IMR-90 (cell line): ENCODE results near the gene C2orf92. TPM values are rescaled to one million over a fixed set of nuclear protein-coding genes. Genes with fewer than 3 reads are reported as not detected.

ENCODE experiments used
- ATAC-seq: fragments of 200-7000 bp; cut with Tn5 transposase; 2 replicates; pipeline ENCODE4 v1.9.1; 2020; ENCODE audit warnings: low read depth, mild to moderate bottlenecking, moderate library complexity
- BruUV-seq: library from RNA; stranded (reverse); fragments of 400-500 nt; replicated peaks from 2 replicates; lab custom pipeline; 2021; lab: Mats Ljungman, UMichigan
- CTCF ChIA-PET: fragments of 300-600 bp; formaldehyde crosslinking; extraction: SDS; loops from one replicate; lab custom pipeline; 2021; ENCODE audit warnings: antibody characterized with exemption; lab: Yijun Ruan, JAX
- POLR2A ChIA-PET: fragments of 300-600 bp; sonication (Branson Sonifier 250); formaldehyde crosslinking; loops from one replicate; lab custom pipeline; 2022; ENCODE audit warnings: antibody characterized with exemption; ENCODE audit not compliant: unreplicated experiment; lab: Charles Lee
- DNase-seq: peaks from one replicate; pipeline ENCODE4 v3.0.0; 2013
- H2AFZ ChIP-seq: replicated peaks from 2 replicates; pipeline ENCODE3; 2013; ENCODE audit warnings: low read length, mild to moderate bottlenecking; ENCODE audit not compliant: poor library complexity
- H2AK5ac ChIP-seq: 2 replicates; pipeline ENCODE4 v1.6.1; 2013; ENCODE audit warnings: low read depth, low read length, inconsistent platforms
- H2AK9ac ChIP-seq: replicated peaks from 2 replicates; pipeline ENCODE3; 2013; ENCODE audit warnings: mild to moderate bottlenecking, low read depth, low read length, moderate library complexity; ENCODE audit not compliant: poor library complexity
- H2BK120ac ChIP-seq: 2 replicates; pipeline ENCODE4 v1.6.1; 2013; ENCODE audit warnings: low read depth, low read length, inconsistent platforms
- H2BK15ac ChIP-seq: 3 replicates; pipeline ENCODE4 v1.6.1; 2013; ENCODE audit warnings: low read depth, low read length, inconsistent platforms
- H2BK20ac ChIP-seq: 2 replicates; pipeline ENCODE4 v1.6.1; 2013; ENCODE audit warnings: low read depth, mild to moderate bottlenecking, inconsistent platforms, low read length, moderate library complexity
- H2BK5ac ChIP-seq: 2 replicates; pipeline ENCODE4 v1.6.1; 2013; ENCODE audit warnings: mild to moderate bottlenecking, low read depth, low read length, inconsistent platforms; ENCODE audit not compliant: poor library complexity, severe bottlenecking
- H3K14ac ChIP-seq: replicated peaks from 2 replicates; pipeline ENCODE4 v1.6.1; 2013; ENCODE audit warnings: low read depth, low read length, inconsistent platforms
- H3K18ac ChIP-seq: 2 replicates; pipeline ENCODE4 v1.6.1; 2013; ENCODE audit warnings: low read depth, low read length, control low read depth
- H3K23ac ChIP-seq: 2 replicates; pipeline ENCODE4 v1.6.1; 2013; ENCODE audit warnings: low read depth, low read length, inconsistent platforms
- H3K27ac ChIP-seq: 2 replicates; pipeline ENCODE4 v1.5.1; 2013; ENCODE audit warnings: mild to moderate bottlenecking, control low read depth, low read length; ENCODE audit not compliant: insufficient read depth
- H3K27me3 ChIP-seq: 2 replicates; pipeline ENCODE4 v1.6.1; 2013; ENCODE audit warnings: low read length; ENCODE audit not compliant: control insufficient read depth, insufficient read depth
- H3K36me3 ChIP-seq: 2 replicates; pipeline ENCODE4 v1.6.1; 2013; ENCODE audit warnings: low read length, mixed read lengths; ENCODE audit not compliant: control insufficient read depth, insufficient read depth
- H3K4ac ChIP-seq: 2 replicates; pipeline ENCODE4 v1.6.1; 2013; ENCODE audit warnings: low read depth, low read length, inconsistent platforms
- H3K4me1 ChIP-seq: 2 replicates; pipeline ENCODE4 v1.6.1; 2013; ENCODE audit warnings: low read length, mixed read lengths; ENCODE audit not compliant: control insufficient read depth, insufficient read depth
- H3K4me2 ChIP-seq: 2 replicates; pipeline ENCODE4 v1.6.1; 2013; ENCODE audit warnings: low read depth, mild to moderate bottlenecking, control low read depth, low read length, moderate library complexity
- H3K4me3 ChIP-seq: 2 replicates; pipeline ENCODE4 v1.5.1; 2013; ENCODE audit warnings: low read depth, mild to moderate bottlenecking, control low read depth, low read length, moderate library complexity; ENCODE audit not compliant: insufficient read depth
- H3K56ac ChIP-seq: 2 replicates; pipeline ENCODE4 v1.6.1; 2013; ENCODE audit warnings: low read length, inconsistent platforms; ENCODE audit not compliant: insufficient read depth; ENCODE audit errors: extremely low read depth
- H3K79me1 ChIP-seq, 2 experiments: 2 replicates each; pipeline ENCODE4 v1.6.1; 2013; ENCODE audit warnings: low read length in 2 of 2, inconsistent platforms in 1 of 2, low read depth in 1 of 2
- H3K9ac ChIP-seq: 2 replicates; pipeline ENCODE4 v1.6.1; 2013; ENCODE audit warnings: low read depth, low read length, control low read depth
- H3K9me1 ChIP-seq: 2 replicates; pipeline ENCODE4 v1.6.1; 2013; ENCODE audit warnings: low read length, inconsistent platforms; ENCODE audit not compliant: insufficient read depth
- H3K9me3 ChIP-seq: 2 replicates; pipeline ENCODE4 v1.6.1; 2013; ENCODE audit warnings: low read length; ENCODE audit not compliant: control insufficient read depth, insufficient read depth
- H4K20me1 ChIP-seq: 2 replicates; pipeline ENCODE4 v1.6.1; 2013; ENCODE audit warnings: low read length, inconsistent platforms; ENCODE audit not compliant: insufficient read depth
- H4K5ac ChIP-seq: 2 replicates; pipeline ENCODE4 v1.6.1; 2013; ENCODE audit warnings: mild to moderate bottlenecking, low read depth, low read length, control low read depth
- H4K8ac ChIP-seq, 2 experiments: 2 replicates each; pipeline ENCODE4 v1.6.1; 2013; ENCODE audit warnings: low read depth in 2 of 2, low read length in 2 of 2, control low read depth in 1 of 2, inconsistent platforms in 1 of 2
- H4K91ac ChIP-seq: 2 replicates; pipeline ENCODE4 v1.6.1; 2013; ENCODE audit warnings: low read depth, low read length, inconsistent platforms; ENCODE audit not compliant: insufficient read depth
- CHD1 ChIP-seq: IDR thresholded peaks from 2 replicates; pipeline ENCODE4 v1.6.1; 2012; ENCODE audit warnings: low read depth, low read length, improper control_type of control experiment
- CTCF ChIP-seq: conservative IDR thresholded peaks from 2 replicates; pipeline ENCODE4 v1.5.1; 2012; ENCODE audit warnings: mild to moderate bottlenecking, low read depth, low read length, improper control_type of control experiment
- FOS ChIP-seq: fragments of 150-350 bp; IDR thresholded peaks from 2 replicates; pipeline ENCODE4 v1.6.1; 2016; ENCODE audit warnings: low read depth, low read length
- MAZ ChIP-seq: IDR thresholded peaks from 2 replicates; pipeline ENCODE4 v1.6.1; 2012; ENCODE audit warnings: low read depth, mild to moderate bottlenecking, low read length, improper control_type of control experiment, moderate library complexity, borderline replicate concordance
- NFE2L2 ChIP-seq: fragments of 150-350 bp; IDR thresholded peaks from 2 replicates; pipeline ENCODE4 v1.6.1; 2016; ENCODE audit warnings: low read depth, mild to moderate bottlenecking, low read length
- POLR2A ChIP-seq: IDR thresholded peaks from 2 replicates; pipeline ENCODE4 v1.6.1; 2012; ENCODE audit warnings: mild to moderate bottlenecking, low read depth, low read length
- RAD21 ChIP-seq: IDR thresholded peaks from 2 replicates; pipeline ENCODE4 v1.6.1; 2012; ENCODE audit warnings: low read length, improper control_type of control experiment
- RCOR1 ChIP-seq: IDR thresholded peaks from 2 replicates; pipeline ENCODE4 v1.6.1; 2012; ENCODE audit warnings: mild to moderate bottlenecking, low read length, improper control_type of control experiment; ENCODE audit not compliant: insufficient replicate concordance
- RFX5 ChIP-seq: IDR thresholded peaks from 2 replicates; pipeline ENCODE4 v1.8.0; 2012; ENCODE audit warnings: low read depth, mild to moderate bottlenecking, low read length, moderate library complexity
- SMC3 ChIP-seq: fragments of 150-350 bp; IDR thresholded peaks from 2 replicates; pipeline ENCODE4 v1.6.1; 2016; ENCODE audit warnings: low read depth, mild to moderate bottlenecking, antibody characterized with exemption, low read length, moderate library complexity
- WGBS, 2 experiments: methylation state at CpG; one replicate each; pipeline versions ENCODE4 v1.1.5 to v1.1.7; 2013; ENCODE audit warnings: missing lambda C conversion rate in 2 of 2; ENCODE audit not compliant: insufficient read length in 1 of 2; ENCODE audit errors: extremely low coverage in 2 of 2; 5-methylcytosine and 5-hydroxymethylcytosine counted together
- dilution Hi-C: fragments of 300-500 bp; cut with HindIII; formaldehyde crosslinking; loops from one replicate; pipeline ENCODE4 v1.14.3; 2018; ENCODE audit warnings: low sequenced_read_pairs; ENCODE audit not compliant: unreplicated experiment
- in situ Hi-C: fragments of 300-500 bp; cut with MboI; formaldehyde crosslinking; loops from 3 replicates; pipeline ENCODE4 v1.14.3; 2019; ENCODE audit warnings: low sequenced_read_pairs, inconsistent platforms, mixed read lengths
- intact Hi-C: fragments of 100-400 bp; cut with micrococcal nuclease; formaldehyde crosslinking; loops from 2 replicates; pipeline ENCODE4 v1.10.0; 2022
- polyA plus RNA-seq, 3 experiments: library from polyadenylated mRNA; depleted of rRNA; stranded (reverse); fragments of >200 nt; gene quantifications; 2 replicates each; pipeline ENCODE4 v1.2.3, GENCODE V29; 2012; ENCODE audit warnings: low replicate concordance in 1 of 3
- total RNA-seq: library from RNA; depleted of rRNA; stranded (reverse); fragments of >200 nt; gene quantifications from 2 replicates; pipeline ENCODE4 v1.2.3, GENCODE V29; 2012

Gene C2orf92
- total and polyA plus RNA-seq, 2 of the 4 experiments (the other 2 are of a cell fraction): 0.90 to 2.5 TPM

GRCh38 chr2:97716695-97717612 is 47.4 kb downstream of the C2orf92 start (continued):
- TF ChIP-seq RFX5 (no peak), NFE2L2 (no peak)

GRCh38 chr2:97717613-97717995 is 48.1 kb downstream of the C2orf92 start:
- Histone ChIP-seq H3K9me3 (no peaks in the 10 kb centered on the region), H3K23ac (no peak overlapping the region), H2AK9ac (no peak overlapping the region), H3K56ac (no peak overlapping the region), H3K4ac (no peak overlapping the region), H3K4me3 (no peak overlapping the region), H3K14ac (no peak overlapping the region), H4K20me1 (no peaks in the 10 kb centered on the region; the same call in 1 of the 2 replicates), H3K9ac (no peak overlapping the region), H3K27ac (no peak overlapping the region), H3K79me1 (no peaks in the 10 kb centered on the region), H2AFZ (no peak overlapping the region), H2BK15ac (no peak overlapping the region), H2BK5ac (no peak overlapping the region), H2BK120ac (no peak overlapping the region), H3K18ac (no peak overlapping the region), H3K4me1 (no peaks in the 10 kb centered on the region), H3K36me3 (no peaks in the 10 kb centered on the region), H4K5ac (no peak overlapping the region), H2AK5ac (no peak overlapping the region), H3K4me2 (no peak overlapping the region), H3K27me3 (peaks cover 18% of the 10 kb centered on the region), H4K8ac (no peak overlapping the region), H2BK20ac (no peak overlapping the region), H3K9me1 (no peaks in the 10 kb centered on the region), H4K91ac (no peak overlapping the region)
- POLR2A ChIA-PET: no interaction called here
- TF ChIP-seq SMC3 (no peak), MAZ (no peak), CTCF (no peak), RFX5 (no peak), CHD1 (no peak), POLR2A (no peak), RAD21 (no peak), RCOR1 (no peak), FOS (no peak)
- intact Hi-C loops: no loop called here
- CTCF ChIA-PET: interaction anchor here (0.6 kb wide), 1 partner anchor 55 kb away, joined by 3 read pairs; no protein-coding TSS in a partner anchor
- 14% methylated on average over 1 of the region's 3 CpGs; no CpG with 5 or more reads in 1 of the 2 experiments for WGBS, 2 experiments
- in situ Hi-C loops: no loop called here
- ATAC-seq (no peak), DNase-seq (no peak)
- dilution Hi-C loops: no loop called here
- no TSS peak for BruUV-seq
